GM12875 (cell line): ENCODE results near the gene PCED1A.
A peak's percentile ranks its signal among the peaks of the same experiment; 100 is the strongest.

Source experiments
- H3K4me3 ChIP-seq: one replicate; pipeline ENCODE4 v1.5.1; 2011; ENCODE audit warnings: low read depth, low read length, control low read depth
- CTCF ChIP-seq: IDR thresholded peaks from 2 replicates; pipeline ENCODE4 v1.5.1; 2011; ENCODE audit warnings: low read depth, mild to moderate bottlenecking, control low read depth, inconsistent platforms, low read length, moderate library complexity, borderline replicate concordance; ENCODE audit not compliant: insufficient read depth

The PCED1A gene

GRCh38 chr20:2847802-2848201 is 7.3 kb upstream of the PCED1A start:
- no peak overlapping the region for H3K4me3 ChIP-seq
- no peak for TF ChIP-seq CTCF

- no peak for TF ChIP-seq CTCF
Observed at GRCh38 chr20:2846698-2847097, 6.2 kb upstream of the PCED1A start.

GRCh38 chr20:2845607-2846006 is 5.2 kb upstream of the PCED1A start:
- no peak for TF ChIP-seq CTCF
- H3K4me3 ChIP-seq, result no peak overlapping the region

More at GRCh38 chr20:2846698-2847097, 6.2 kb upstream of the PCED1A start:
- no peak overlapping the region for H3K4me3 ChIP-seq

GRCh38 chr20:2840967-2841531 is 594 bp upstream of the PCED1A start:
- H3K4me3 ChIP-seq, result peak overlapping the region; percentile 85
- TF ChIP-seq CTCF, result no peak

GRCh38 chr20:2839732-2840137 is 720 bp downstream of the PCED1A start:
- TF ChIP-seq CTCF, result no peak
- peak overlapping the region; percentile 85 for H3K4me3 ChIP-seq

- TF ChIP-seq CTCF, result no peak
- no peak overlapping the region for H3K4me3 ChIP-seq
Observed at GRCh38 chr20:2838847-2839671, 1.4 kb downstream of the PCED1A start.
